ENCODE data around the gene CHD5. TPM values are rescaled to one million over a fixed set of nuclear protein-coding genes. Genes with fewer than 3 reads are reported as not detected.
A peak's percentile ranks its signal among the peaks of the same experiment; 100 is the strongest.

Gene CHD5
- total RNA-seq, 1 experiment from 2014 or later = 0.39 TPM

GRCh38 chr1:6162341-6162740, 17.8 kb downstream of the CHD5 start:
- DNase-seq = no peak
- POLR2A ChIA-PET = no interaction called here
- intact Hi-C loops (cut with micrococcal nuclease; ENCODE audit: unreplicated experiment) = loop anchor here (10.0 kb wide), 1 partner anchor 58 kb away; no protein-coding TSS in a partner anchor
- Mint-ChIP-seq H3K27ac (ENCODE audit: unreplicated experiment) (no peak overlapping the region), H3K9me3 (ENCODE audit: unreplicated experiment) (no peaks in the 10 kb centered on the region), H3K36me3 (ENCODE audit: insufficient read depth, unreplicated experiment) (peaks cover 6% of the 10 kb centered on the region), H3K4me1 (ENCODE audit: low read depth, unreplicated experiment) (peaks cover 10% of the 10 kb centered on the region), H3K4me3 (ENCODE audit: unreplicated experiment) (no peak overlapping the region), H3K27me3 (ENCODE audit: insufficient read depth, unreplicated experiment) (peaks cover 5% of the 10 kb centered on the region)
- peaks cover 10% of the 10 kb centered on the region for H3K4me1 ChIP-seq
- BruUV-seq (replicated peaks) = no TSS peak
- no peaks in the 10 kb centered on the region for H3K36me3 ChIP-seq (ENCODE audit: control insufficient read depth, insufficient read depth, low read length)
- H3K4me3 ChIP-seq (ENCODE audit: low read depth, low read length) = no peak overlapping the region
- H3K9me3 ChIP-seq = no peaks in the 10 kb centered on the region
- no peaks in the 10 kb centered on the region for H3K27me3 ChIP-seq (replicated peaks; ENCODE audit: control insufficient read depth, insufficient read depth, low read length)
- no peak for TF ChIP-seq CTCF (IDR thresholded peaks at IDR 0.05; ENCODE audit: insufficient read depth in 1 of 2, low read depth in 1 of 2, low read length in 1 of 2, severe bottlenecking in 1 of 2, unreplicated experiment in 1 of 2)
- CTCF ChIA-PET = interaction anchor here (1.3 kb wide), 1 partner anchor 82 kb away, joined by 3 read pairs; no protein-coding TSS in a partner anchor

- no peaks in the 10 kb centered on the region for H3K9me3 Mint-ChIP-seq (ENCODE audit: unreplicated experiment)
- Histone ChIP-seq H3K36me3 (ENCODE audit: control insufficient read depth, insufficient read depth, low read length) (no peaks in the 10 kb centered on the region), H3K4me1 (peaks cover 19% of the 10 kb centered on the region), H3K27me3 (replicated peaks; ENCODE audit: control insufficient read depth, insufficient read depth, low read length) (no peaks in the 10 kb centered on the region), H3K4me3 (ENCODE audit: low read depth, low read length) (no peak overlapping the region), H3K9me3 (no peaks in the 10 kb centered on the region)
- H3K36me3 Mint-ChIP-seq (ENCODE audit: insufficient read depth, unreplicated experiment) = peaks cover 6% of the 10 kb centered on the region
- ChIA-PET POLR2A (no interaction called here), CTCF (interaction anchor here (0.6 to 1.4 kb wide), 2 partner anchors 37 to 87 kb away, joined by 4 read pairs; no protein-coding TSS in a partner anchor)
- no peak for DNase-seq
- H3K4me1 Mint-ChIP-seq (ENCODE audit: low read depth, unreplicated experiment) = peaks cover 14% of the 10 kb centered on the region
- no peaks in the 10 kb centered on the region for H3K27me3 Mint-ChIP-seq (ENCODE audit: insufficient read depth, unreplicated experiment)
- H3K4me3 Mint-ChIP-seq (ENCODE audit: unreplicated experiment) = peak overlapping the region; percentile 56
- TF ChIP-seq CTCF (IDR thresholded peaks at IDR 0.05; ENCODE audit: insufficient read depth in 1 of 2, low read depth in 1 of 2, low read length in 1 of 2, severe bottlenecking in 1 of 2, unreplicated experiment in 1 of 2) = no peak
- intact Hi-C loops (cut with micrococcal nuclease; ENCODE audit: unreplicated experiment) = no loop called here
- peak overlapping the region; percentile 85 for H3K27ac Mint-ChIP-seq (ENCODE audit: unreplicated experiment)
- no TSS peak for BruUV-seq (replicated peaks)
Measured at GRCh38 chr1:6158181-6158580, 21.9 kb downstream of the CHD5 start.

GRCh38 chr1:6157528-6158174, 22.5 kb downstream of the CHD5 start:
- ChIA-PET CTCF (interaction anchor here (0.6 to 1.4 kb wide), 3 partner anchors 37 to 87 kb away, joined by 3 to 4 read pairs (median 4); no protein-coding TSS in a partner anchor), POLR2A (no interaction called here)
- peaks cover 14% of the 10 kb centered on the region for H3K4me1 Mint-ChIP-seq (ENCODE audit: low read depth, unreplicated experiment)
- H3K36me3 ChIP-seq (ENCODE audit: control insufficient read depth, insufficient read depth, low read length) = no peaks in the 10 kb centered on the region
- H3K4me3 ChIP-seq (ENCODE audit: low read depth, low read length) = no peak overlapping the region
- peak overlapping the region; percentile 56 for H3K4me3 Mint-ChIP-seq (ENCODE audit: unreplicated experiment)
- DNase-seq = peak; percentile 65 to 68
- no peak for TF ChIP-seq CTCF (IDR thresholded peaks at IDR 0.05; ENCODE audit: insufficient read depth in 1 of 2, low read depth in 1 of 2, low read length in 1 of 2, severe bottlenecking in 1 of 2, unreplicated experiment in 1 of 2)
- H3K27ac Mint-ChIP-seq (ENCODE audit: unreplicated experiment) = peak overlapping the region; percentile 85
- no peaks in the 10 kb centered on the region for H3K27me3 ChIP-seq (replicated peaks; ENCODE audit: control insufficient read depth, insufficient read depth, low read length)
- peaks cover 6% of the 10 kb centered on the region for H3K36me3 Mint-ChIP-seq (ENCODE audit: insufficient read depth, unreplicated experiment)
- no peaks in the 10 kb centered on the region for H3K9me3 Mint-ChIP-seq (ENCODE audit: unreplicated experiment)
- intact Hi-C loops (cut with micrococcal nuclease; ENCODE audit: unreplicated experiment) = no loop called here
- BruUV-seq (replicated peaks) = no TSS peak
- no peaks in the 10 kb centered on the region for H3K9me3 ChIP-seq
- H3K4me1 ChIP-seq = peaks cover 19% of the 10 kb centered on the region
- no peaks in the 10 kb centered on the region for H3K27me3 Mint-ChIP-seq (ENCODE audit: insufficient read depth, unreplicated experiment)
